Right ventricle myocardium inferior (tissue), 1 donor: ENCODE data around the gene OXSM. TPM values are rescaled to one million over a fixed set of nuclear protein-coding genes. Genes with fewer than 3 reads are reported as not detected.

Experiments used
- ATAC-seq: fragments of 200-7000 bp; cut with Tn5 transposase; one replicate; pipeline ENCODE4 v1.9.1; 2020; ENCODE audit warnings: mild to moderate bottlenecking, moderate library complexity
- DNase-seq: peaks from one replicate; pipeline ENCODE4 v3.0.0; 2021; ENCODE audit errors: missing footprints
- intact Hi-C: fragments of 100-400 bp; cut with DNase I; formaldehyde crosslinking; loops from one replicate; pipeline ENCODE4 v1.11.0; 2022
- total RNA-seq: library from RNA; stranded (reverse); fragmentation: NEBNext Ultra II Directional; extraction: Animal tissue kit (Norgen Biotek cat#: 25700); gene quantifications from one replicate; pipeline ENCODE4 v1.2.1, GENCODE V29; 2021
- donor health status: DM: no; HTN: yes; CAD: no; lungs with severe emphysema.

Gene OXSM
- total RNA-seq, 1 donor from 2014 or later, result 14.8 TPM

GRCh38 chr3:25785826-25786225, 4.1 kb upstream of the OXSM start:
- DNase-seq (no peak), ATAC-seq (no peak)
- intact Hi-C loops, result loop anchor here (5.0 to 10.0 kb wide), 2 partner anchors 71 to 319 kb away; no protein-coding TSS in a partner anchor

GRCh38 chr3:25787689-25788088, 2.2 kb upstream of the OXSM start:
- DNase-seq (no peak), ATAC-seq (no peak)
- intact Hi-C loops, result loop anchor here (5.0 to 10.0 kb wide), 2 partner anchors 70 to 317 kb away; no protein-coding TSS in a partner anchor

- DNase-seq (no peak), ATAC-seq (no peak)
- intact Hi-C loops, result loop anchor here (5.0 to 10.0 kb wide), 2 partner anchors 68 to 316 kb away; no protein-coding TSS in a partner anchor
Observed at GRCh38 chr3:25789209-25789595, 688 bp upstream of the OXSM start.

- DNase-seq (no peak), ATAC-seq (no peak)
- intact Hi-C loops, result no loop called here
Observed at GRCh38 chr3:25801786-25802185, 11.9 kb downstream of the OXSM start.

GRCh38 chr3:25803833-25804232, 13.9 kb downstream of the OXSM start:
- no peak for DNase-seq
- intact Hi-C loops, result no loop called here
- ATAC-seq, result no peak

GRCh38 chr3:25804676-25805075, 14.8 kb downstream of the OXSM start:
- intact Hi-C loops, result no loop called here
- no peak for ATAC-seq
- no peak for DNase-seq

GRCh38 chr3:25812644-25813043, 22.8 kb downstream of the OXSM start:
- DNase-seq (no peak), ATAC-seq (no peak)
- intact Hi-C loops, result no loop called here

- DNase-seq, result no peak
- intact Hi-C loops, result no loop called here
- no peak for ATAC-seq
Observed at GRCh38 chr3:25817107-25817506, 27.2 kb downstream of the OXSM start.

GRCh38 chr3:25817638-25818037, 27.7 kb downstream of the OXSM start:
- DNase-seq (no peak), ATAC-seq (no peak)
- intact Hi-C loops, result no loop called here

GRCh38 chr3:25818335-25818734, 28.4 kb downstream of the OXSM start:
- DNase-seq (no peak), ATAC-seq (no peak)
- intact Hi-C loops, result no loop called here

GRCh38 chr3:25820366-25820765, 30.5 kb downstream of the OXSM start:
- ATAC-seq (peak; percentile 13), DNase-seq (no peak)
- intact Hi-C loops, result no loop called here

- DNase-seq (no peak), ATAC-seq (no peak)
- intact Hi-C loops, result no loop called here
Observed at GRCh38 chr3:25820816-25821486, 31.1 kb downstream of the OXSM start.

GRCh38 chr3:25821746-25822573, 32.1 kb downstream of the OXSM start:
- DNase-seq (no peak), ATAC-seq (no peak)
- intact Hi-C loops, result no loop called here

GRCh38 chr3:25823314-25823713, 33.4 kb downstream of the OXSM start:
- ATAC-seq, result no peak
- intact Hi-C loops, result no loop called here

GRCh38 chr3:25826510-25826909, 36.6 kb downstream of the OXSM start:
- no peak for DNase-seq
- no peak for ATAC-seq
- intact Hi-C loops, result no loop called here

More at GRCh38 chr3:25823314-25823713, 33.4 kb downstream of the OXSM start:
- DNase-seq, result no peak

GRCh38 chr3:25830373-25831280, 40.7 kb downstream of the OXSM start:
- no peak for ATAC-seq
- intact Hi-C loops, result no loop called here
- no peak for DNase-seq

GRCh38 chr3:25831578-25831977, 41.7 kb downstream of the OXSM start:
- DNase-seq (no peak), ATAC-seq (no peak)
- intact Hi-C loops, result no loop called here

GRCh38 chr3:25834346-25834745, 44.5 kb downstream of the OXSM start:
- ATAC-seq (no peak), DNase-seq (no peak)
- intact Hi-C loops, result no loop called here

GRCh38 chr3:25836579-25836978, 46.7 kb downstream of the OXSM start:
- intact Hi-C loops, result no loop called here

More at GRCh38 chr3:25836579-25836978, 46.7 kb downstream of the OXSM start:
- ATAC-seq (no peak), DNase-seq (no peak)
